NB4 (cell line): Measurements from ENCODE around the gene CELA1.

ENCODE experiments used
- DNase-seq: peaks from one replicate; pipeline ENCODE4 v3.0.0; 2010; ENCODE audit warnings: low read depth
- H3K4me3 ChIP-seq: one replicate; pipeline ENCODE4 v1.5.1; 2011; ENCODE audit warnings: mild to moderate bottlenecking, low read depth, low read length, moderate library complexity
- MYC ChIP-seq: IDR thresholded peaks from 2 replicates; pipeline ENCODE4 v1.6.1; 2011; ENCODE audit warnings: low read depth, low read length
- POLR2A ChIP-seq: IDR thresholded peaks from 2 replicates; pipeline ENCODE4 v1.6.1; 2011; ENCODE audit warnings: mild to moderate bottlenecking; ENCODE audit not compliant: insufficient read length; ENCODE audit errors: extremely low read depth
- TF ChIP-seq, protein P1 (sequence below): IDR thresholded peaks from 2 replicates; pipeline ENCODE4 v1.6.1; 2011; ENCODE audit warnings: low read depth, low read length
- TF ChIP-seq, protein P2 (sequence below): IDR thresholded peaks from one replicate; pipeline ENCODE4 v1.5.1; 2012; ENCODE audit warnings: low read depth, low read length

CELA1 gene

DNA sequence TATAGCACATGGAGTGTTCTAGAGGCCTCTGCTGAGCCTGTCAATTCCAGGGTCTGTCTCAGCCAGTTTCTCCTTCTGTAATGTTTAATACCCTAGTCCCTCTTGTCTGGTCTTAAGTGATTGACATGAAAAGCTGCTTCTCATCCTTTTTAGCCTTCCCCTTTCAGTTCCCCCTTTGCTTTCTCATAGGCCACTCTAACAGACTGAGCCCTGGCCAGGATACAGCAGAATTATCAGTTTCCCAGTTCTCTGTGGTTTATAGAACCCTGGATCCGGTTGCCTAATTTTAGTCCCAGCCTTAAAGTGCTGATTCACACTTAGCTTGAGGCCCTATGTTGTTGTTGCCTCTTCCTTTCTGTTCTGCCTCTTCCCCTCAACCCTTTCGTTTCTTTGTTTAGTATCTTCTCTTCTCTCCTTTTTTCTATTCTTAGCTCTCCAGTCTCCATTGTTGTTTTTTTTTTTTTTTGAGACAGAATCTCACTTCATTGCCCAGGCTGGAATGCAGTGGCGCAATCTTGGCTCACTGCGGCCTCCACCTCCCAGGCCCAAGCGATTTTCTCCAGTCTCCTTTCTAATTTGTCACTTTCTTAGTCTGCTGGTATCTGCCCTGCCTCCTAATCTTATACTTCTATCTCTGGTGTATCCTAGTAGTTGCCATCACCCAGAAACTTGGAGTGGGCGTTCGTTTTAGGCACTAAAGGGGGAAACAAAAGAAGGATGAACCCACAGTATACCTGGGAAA lies 19.6 kb downstream of the CELA1 start:
- TF ChIP-seq, protein P1, sequence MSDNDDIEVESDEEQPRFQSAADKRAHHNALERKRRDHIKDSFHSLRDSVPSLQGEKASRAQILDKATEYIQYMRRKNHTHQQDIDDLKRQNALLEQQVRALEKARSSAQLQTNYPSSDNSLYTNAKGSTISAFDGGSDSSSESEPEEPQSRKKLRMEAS, result peak; percentile 53
- TF ChIP-seq MYC (peak; percentile 73), POLR2A (no peak)
- peak; percentile 99 for DNase-seq
- peak overlapping the region; percentile 37 for H3K4me3 ChIP-seq

DNA sequence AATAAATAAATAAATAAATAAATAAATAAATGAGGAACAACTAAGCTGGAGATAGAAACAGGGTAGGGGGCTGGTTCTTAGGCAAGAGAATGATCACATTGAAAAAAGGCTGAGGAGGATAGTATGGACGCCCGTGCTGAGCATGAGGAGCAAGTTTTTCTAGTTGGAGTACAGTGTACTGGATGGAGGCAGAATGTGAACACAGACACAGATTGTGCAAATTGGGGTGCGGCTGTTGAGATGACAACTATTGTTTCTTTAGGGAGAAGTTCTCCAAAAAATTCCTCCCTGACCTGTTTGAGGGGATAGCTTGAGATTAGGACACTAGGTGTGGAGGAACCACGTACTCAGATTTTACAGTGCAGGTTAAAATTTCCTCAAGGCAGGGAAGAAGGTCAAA lies 21.5 kb downstream of the CELA1 start:
- TF ChIP-seq POLR2A (no peak), MYC (no peak)
- TF ChIP-seq, protein P2, sequence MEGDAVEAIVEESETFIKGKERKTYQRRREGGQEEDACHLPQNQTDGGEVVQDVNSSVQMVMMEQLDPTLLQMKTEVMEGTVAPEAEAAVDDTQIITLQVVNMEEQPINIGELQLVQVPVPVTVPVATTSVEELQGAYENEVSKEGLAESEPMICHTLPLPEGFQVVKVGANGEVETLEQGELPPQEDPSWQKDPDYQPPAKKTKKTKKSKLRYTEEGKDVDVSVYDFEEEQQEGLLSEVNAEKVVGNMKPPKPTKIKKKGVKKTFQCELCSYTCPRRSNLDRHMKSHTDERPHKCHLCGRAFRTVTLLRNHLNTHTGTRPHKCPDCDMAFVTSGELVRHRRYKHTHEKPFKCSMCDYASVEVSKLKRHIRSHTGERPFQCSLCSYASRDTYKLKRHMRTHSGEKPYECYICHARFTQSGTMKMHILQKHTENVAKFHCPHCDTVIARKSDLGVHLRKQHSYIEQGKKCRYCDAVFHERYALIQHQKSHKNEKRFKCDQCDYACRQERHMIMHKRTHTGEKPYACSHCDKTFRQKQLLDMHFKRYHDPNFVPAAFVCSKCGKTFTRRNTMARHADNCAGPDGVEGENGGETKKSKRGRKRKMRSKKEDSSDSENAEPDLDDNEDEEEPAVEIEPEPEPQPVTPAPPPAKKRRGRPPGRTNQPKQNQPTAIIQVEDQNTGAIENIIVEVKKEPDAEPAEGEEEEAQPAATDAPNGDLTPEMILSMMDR, result no peak
- TF ChIP-seq, protein P1, result no peak

DNA sequence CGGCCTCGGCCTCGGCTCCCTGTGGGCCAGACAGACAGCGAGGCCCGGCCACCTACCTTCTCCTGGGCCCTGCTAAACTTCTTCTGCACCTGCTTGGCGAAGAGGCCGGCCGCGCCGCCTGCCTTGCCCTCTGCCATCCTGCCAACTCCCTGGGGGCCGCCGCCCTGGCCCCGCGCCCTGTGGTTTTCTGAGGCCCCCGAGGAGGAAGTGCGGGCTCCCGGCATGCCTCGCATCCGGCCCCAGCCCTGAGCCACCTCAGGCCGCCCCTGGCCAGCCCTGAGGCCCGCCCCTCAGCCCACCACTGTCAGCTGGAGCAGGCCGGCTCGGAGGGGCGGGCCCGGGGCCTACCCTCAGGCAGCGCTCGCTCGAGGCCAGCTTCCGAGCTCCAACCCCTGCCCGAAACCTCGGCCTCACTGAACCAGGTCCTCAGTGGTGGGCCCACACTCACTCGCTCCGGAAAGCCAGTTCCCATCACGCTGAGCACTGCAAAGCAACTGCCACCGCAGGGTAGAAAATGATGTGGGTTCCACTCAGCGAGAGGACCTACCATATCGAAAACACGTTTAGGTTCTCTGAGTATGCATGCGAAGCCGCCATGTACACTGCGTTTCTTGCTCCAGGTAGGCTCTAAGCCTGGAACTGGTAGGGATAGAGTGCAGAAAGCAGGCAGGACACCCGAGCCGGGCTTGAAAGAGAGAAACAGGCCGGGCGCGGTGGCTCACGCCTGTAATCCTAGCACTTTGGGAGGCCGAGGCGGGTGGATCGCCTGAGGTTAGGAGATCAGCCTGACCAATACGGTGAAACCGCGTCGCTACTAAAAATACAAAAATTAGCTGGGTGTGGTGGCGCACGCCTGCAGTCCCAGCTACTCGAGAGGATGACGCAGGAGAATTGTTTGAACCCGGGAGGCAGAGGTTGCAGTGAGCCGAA lies 22.2 kb downstream of the CELA1 start, which contains the start of gene BIN2:
BIN2 (minus strand) TSS at position 209 of the 930 bp plus-strand sequence; CDS start at position 137, 72 bp downstream.
- H3K4me3 ChIP-seq, result peak within 1 kb of the TSS; percentile 96
- TF ChIP-seq, protein P1, result peak; percentile 79
- peak; percentile 76 for TF ChIP-seq MYC
- TF ChIP-seq, protein P2, result no peak
- TF ChIP-seq POLR2A, result peak; percentile 76
- peak; percentile 98 for DNase-seq

More for the DNA sequence above, 21.5 kb downstream of the CELA1 start:
- no peak overlapping the region for H3K4me3 ChIP-seq
- no peak for DNase-seq

DNA sequence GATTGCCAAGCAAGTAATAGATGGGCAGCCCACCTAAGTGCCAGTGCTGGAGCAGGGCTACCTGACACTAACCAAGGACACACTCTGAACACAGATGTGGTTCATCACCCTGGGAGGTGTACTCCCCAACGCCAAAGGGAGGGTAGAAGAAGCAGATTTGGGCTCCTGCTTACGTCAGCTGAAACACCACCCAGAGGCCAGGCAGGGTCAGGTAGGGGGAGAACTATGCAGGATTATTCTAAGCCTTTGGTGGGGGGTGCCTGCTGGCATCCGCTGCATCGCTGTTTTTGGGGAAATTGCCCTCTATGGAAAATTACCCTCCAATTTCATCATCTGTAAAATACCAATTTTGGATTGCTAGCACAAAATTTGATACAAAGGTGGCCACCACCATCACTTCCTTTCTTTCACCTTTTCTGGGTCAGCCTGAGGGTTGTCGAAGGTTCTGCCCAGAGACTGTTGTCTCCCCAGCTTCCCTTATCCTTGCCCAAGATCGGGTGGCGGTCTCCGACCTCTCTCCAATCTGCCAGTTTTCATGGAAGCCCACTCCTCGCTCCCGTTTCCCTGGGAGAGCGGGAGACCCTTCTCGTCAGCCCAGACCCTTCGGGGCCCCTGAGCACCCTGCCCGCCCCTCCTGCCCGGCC lies 23.0 kb downstream of the CELA1 start:
- peak overlapping the region; percentile 96 for H3K4me3 ChIP-seq
- TF ChIP-seq, protein P2, result no peak
- TF ChIP-seq MYC (no peak), POLR2A (no peak)
- TF ChIP-seq, protein P1, result no peak
- DNase-seq, result peak; percentile 74

DNA sequence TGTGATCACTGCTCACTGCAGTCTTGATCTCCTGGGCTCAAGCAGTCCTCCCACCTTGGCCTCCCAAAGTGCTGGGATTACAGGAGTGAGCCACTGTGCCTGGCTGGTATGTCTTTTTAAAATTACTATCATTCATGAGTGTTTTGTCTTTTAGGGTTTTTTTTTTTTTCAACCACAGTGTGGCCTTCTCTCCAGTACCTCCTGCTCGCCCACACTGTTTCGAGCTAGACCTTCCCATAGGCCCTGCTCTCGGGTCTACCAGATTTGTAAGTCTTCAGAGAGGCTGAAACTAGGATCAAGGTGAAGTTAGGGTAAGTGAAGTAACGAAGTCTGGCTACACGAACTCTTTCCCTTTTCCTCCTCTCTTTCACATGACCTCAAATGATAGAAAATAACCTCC lies 24.0 kb downstream of the CELA1 start:
- peak overlapping the region; percentile 96 for H3K4me3 ChIP-seq
- no peak for TF ChIP-seq POLR2A
- no peak for TF ChIP-seq MYC
- TF ChIP-seq, protein P2, result no peak
- TF ChIP-seq, protein P1, result no peak
- peak; percentile 54 for DNase-seq
